Peyer's patch (tissue), 4 donors: ENCODE measurements around the gene HTRA1. TPM values are rescaled to one million over a fixed set of nuclear protein-coding genes. Genes with fewer than 3 reads are reported as not detected.

ENCODE experiments used
- DNase-seq, 3 donors: peaks; one replicate each; pipeline ENCODE4 v3.0.0-alpha.2; 2017 to 2019
- H3K27ac ChIP-seq, 4 donors: fragments of 200-600 bp; sonication (generic); one replicate each; pipeline ENCODE4 v1.5.1; 2016 to 2019
- H3K27me3 ChIP-seq, 2 donors: fragments of 200-600 bp; sonication (generic); one replicate each; pipeline ENCODE4 v1.5.1; 2019
- H3K36me3 ChIP-seq, 3 donors: fragments of 200-600 bp; sonication (generic); one replicate each; pipeline ENCODE4 v1.5.1; 2016 to 2019
- H3K4me1 ChIP-seq, 4 donors: fragments of 200-600 bp; sonication (generic); one replicate each; pipeline ENCODE4 v1.5.1; 2016 to 2019
- H3K4me3 ChIP-seq, 4 donors: fragments of 200-600 bp; sonication (generic); 1 replicate in 3 of 4; 2 replicates in 1 of 4; pipeline ENCODE4 v1.5.1; 2016 to 2019; ENCODE audit warnings: mild to moderate bottlenecking in 1 of 4
- H3K9me3 ChIP-seq, 4 donors: fragments of 200-600 bp; sonication (generic); one replicate each; pipeline ENCODE4 v1.5.1; 2016 to 2019; ENCODE audit warnings: mild to moderate bottlenecking in 1 of 4
- CTCF ChIP-seq, 6 experiments: fragments of 450-650 bp in 4 of 6; fragments of 200-600 bp in 2 of 6; sonication (generic) in 1 of 6; IDR thresholded peaks; one replicate each; pipeline ENCODE4 v1.5.1; 2017 to 2019; ENCODE audit warnings: antibody characterized with exemption in 6 of 6, mild to moderate bottlenecking in 3 of 6, moderate library complexity in 1 of 6
- POLR2A ChIP-seq, 2 donors: fragments of 450-650 bp; IDR thresholded peaks; one replicate each; pipeline ENCODE4 v1.5.1; 2017; ENCODE audit warnings: antibody characterized with exemption in 2 of 2, mild to moderate bottlenecking in 2 of 2, moderate library complexity in 2 of 2
- total RNA-seq, 4 donors: library from RNA; depleted of rRNA; stranded (reverse); fragments of >200 nt; gene quantifications; one replicate each; pipeline ENCODE4 v1.1.0, GENCODE V29; 2016

HTRA1 gene
- total RNA-seq, 4 donors from 2014 or later, result 12.3 to 26.1 (median 17.3) TPM

DNA sequence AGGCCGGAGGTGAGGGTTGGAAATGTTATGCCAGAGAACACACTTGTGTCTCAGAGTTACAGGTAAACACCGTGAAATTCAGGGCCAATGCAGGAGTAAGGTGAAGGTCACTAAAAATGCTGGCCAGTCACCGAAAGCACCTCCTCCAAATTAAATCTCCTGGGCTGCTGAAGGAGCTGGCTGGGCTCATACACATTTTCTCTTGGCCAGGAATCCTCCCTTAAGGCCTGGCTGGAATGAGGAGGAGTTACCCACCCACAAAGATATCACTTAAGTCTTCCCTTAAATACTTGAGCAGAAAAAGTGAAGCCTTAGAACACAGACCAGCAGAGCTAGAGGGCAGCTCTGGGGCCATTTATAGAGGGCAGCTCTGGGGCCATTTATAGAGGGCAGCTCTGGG is 46.3 kb downstream of the HTRA1 start:
- Histone ChIP-seq H3K4me1 (peaks cover 0 to 3% (median 0%) of the 10 kb centered on the region in 4 donors), H3K27me3 (no peaks in the 10 kb centered on the region), H3K36me3 (peaks cover 0 to 10% (median 0%) of the 10 kb centered on the region in 3 donors), H3K9me3 (no peaks in the 10 kb centered on the region), H3K27ac (no peak overlapping the region), H3K4me3 (no peak overlapping the region)
- no peak for TF ChIP-seq POLR2A (IDR thresholded peaks at IDR 0.05)
- TF ChIP-seq CTCF (IDR thresholded peaks at IDR 0.05), result no peak
- DNase-seq, result no peak

GRCh38 chr10:122508021-122508420 is 46.7 kb downstream of the HTRA1 start:
- H3K27me3 ChIP-seq, result no peaks in the 10 kb centered on the region
- H3K4me3 ChIP-seq, result no peak overlapping the region
- TF ChIP-seq CTCF (IDR thresholded peaks at IDR 0.05), result no peak
- no peak for TF ChIP-seq POLR2A (IDR thresholded peaks at IDR 0.05)
- H3K36me3 ChIP-seq, result peaks cover 0 to 10% (median 0%) of the 10 kb centered on the region in 3 donors
- no peak for DNase-seq
- no peak overlapping the region for H3K27ac ChIP-seq
- H3K9me3 ChIP-seq, result no peaks in the 10 kb centered on the region
- peaks cover 0 to 3% (median 0%) of the 10 kb centered on the region in 4 donors for H3K4me1 ChIP-seq

DNA sequence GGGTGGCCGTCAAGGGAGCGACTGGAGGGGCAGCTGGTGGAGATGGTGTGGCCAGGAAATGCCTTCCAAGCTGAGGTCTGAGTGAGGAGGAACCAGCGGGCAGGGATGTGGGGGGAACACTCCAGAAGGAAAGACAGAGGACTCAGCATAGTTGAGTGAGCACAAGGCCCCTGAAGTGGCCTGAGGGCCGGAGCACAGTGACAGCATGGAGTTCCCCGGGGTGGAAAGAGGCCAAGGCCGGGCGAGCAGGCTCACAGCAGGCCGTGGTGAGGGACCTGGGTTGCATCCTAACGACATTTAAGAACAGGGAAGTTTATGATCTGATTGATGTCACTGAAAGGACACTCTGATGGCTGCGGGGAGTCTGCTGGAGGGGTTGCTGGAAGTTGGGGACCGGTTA is 48.0 kb downstream of the HTRA1 start:
- no peak overlapping the region for H3K4me3 ChIP-seq
- no peaks in the 10 kb centered on the region for H3K27me3 ChIP-seq
- H3K36me3 ChIP-seq, result peaks cover 0 to 10% (median 0%) of the 10 kb centered on the region in 3 donors
- no peak for TF ChIP-seq CTCF (IDR thresholded peaks at IDR 0.05)
- TF ChIP-seq POLR2A (IDR thresholded peaks at IDR 0.05), result no peak
- DNase-seq, result no peak
- H3K9me3 ChIP-seq, result no peaks in the 10 kb centered on the region
- no peak overlapping the region for H3K27ac ChIP-seq
- peaks cover 0 to 1% (median 0%) of the 10 kb centered on the region in 4 donors for H3K4me1 ChIP-seq

DNA sequence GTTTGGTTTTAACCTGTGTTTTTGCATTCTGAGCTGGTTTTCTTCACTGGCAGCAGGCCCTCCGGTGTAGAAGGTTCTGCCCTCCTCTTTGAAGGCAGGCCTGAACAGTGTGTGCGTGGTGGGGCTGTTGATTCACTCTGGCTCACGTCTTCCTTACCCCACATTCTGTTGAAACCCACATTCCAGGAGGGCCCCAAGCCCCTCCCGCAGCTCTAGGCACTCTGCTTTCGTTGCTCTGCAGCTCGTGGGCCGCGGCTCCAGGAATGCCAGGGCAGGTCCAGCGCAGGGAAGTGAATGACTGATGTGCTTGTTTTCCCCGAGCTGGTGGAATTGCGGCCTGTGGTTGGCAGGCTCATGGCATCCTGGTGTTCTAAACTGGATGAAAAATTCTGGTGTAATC is 49.0 kb downstream of the HTRA1 start:
- Histone ChIP-seq H3K4me1 (peaks cover 0 to 7% (median 0%) of the 10 kb centered on the region in 4 donors), H3K36me3 (peaks cover 0 to 10% (median 0%) of the 10 kb centered on the region in 3 donors), H3K27ac (no peak overlapping the region), H3K9me3 (no peaks in the 10 kb centered on the region), H3K27me3 (no peaks in the 10 kb centered on the region), H3K4me3 (no peak overlapping the region)
- TF ChIP-seq POLR2A (IDR thresholded peaks at IDR 0.05) (no peak), CTCF (IDR thresholded peaks at IDR 0.05) (no peak)
- no peak for DNase-seq

DNA sequence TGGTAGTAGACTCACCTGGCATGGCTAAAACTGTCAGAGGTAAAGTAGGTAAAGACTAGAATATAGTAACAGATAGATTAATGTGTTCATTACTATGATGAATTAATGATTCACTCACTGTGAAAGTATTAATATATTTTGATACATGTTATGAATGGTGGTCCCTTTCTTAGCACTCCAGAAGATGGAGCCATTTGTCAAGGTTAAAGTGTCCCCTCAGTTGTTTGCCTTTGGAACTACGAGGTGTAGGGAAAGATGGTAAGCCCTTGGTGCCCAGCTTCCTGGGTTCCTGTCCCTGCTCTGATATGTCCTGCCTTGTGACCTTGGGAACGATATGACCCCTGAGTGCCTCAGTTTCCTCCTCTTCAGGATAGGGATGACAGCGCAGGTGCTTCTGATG is 49.4 kb downstream of the HTRA1 start:
- Histone ChIP-seq H3K27me3 (no peaks in the 10 kb centered on the region), H3K27ac (no peak overlapping the region), H3K36me3 (peaks cover 0 to 10% (median 0%) of the 10 kb centered on the region in 3 donors), H3K4me3 (no peak overlapping the region), H3K9me3 (no peaks in the 10 kb centered on the region), H3K4me1 (peaks cover 0 to 11% (median 0%) of the 10 kb centered on the region in 4 donors)
- DNase-seq, result no peak
- TF ChIP-seq CTCF (IDR thresholded peaks at IDR 0.05), result peak in 1 of 6 experiments; percentile 3
- TF ChIP-seq POLR2A (IDR thresholded peaks at IDR 0.05), result no peak

DNA sequence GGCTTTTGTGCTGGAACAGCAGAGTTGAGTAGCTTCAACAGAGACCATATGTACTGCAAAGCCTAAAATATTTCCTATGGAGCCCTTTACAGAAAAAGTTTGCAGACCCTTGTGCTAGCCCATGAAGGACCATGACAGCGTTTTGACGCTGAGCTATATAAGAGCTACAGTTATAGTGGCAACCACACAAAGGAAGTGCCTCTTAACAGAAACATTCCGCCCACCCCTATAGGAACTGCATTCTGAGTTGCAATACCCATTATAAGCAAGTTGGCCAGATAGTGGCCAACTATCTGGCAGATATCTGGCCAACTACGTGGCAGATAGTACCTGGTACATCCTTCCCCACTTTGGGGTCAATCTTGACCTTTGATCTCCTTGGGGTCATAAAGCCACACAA is 51.7 kb downstream of the HTRA1 start:
- H3K36me3 ChIP-seq, result peaks cover 0 to 10% (median 0%) of the 10 kb centered on the region in 3 donors
- TF ChIP-seq POLR2A (IDR thresholded peaks at IDR 0.05), result no peak
- H3K27ac ChIP-seq, result no peak overlapping the region
- DNase-seq, result no peak
- no peaks in the 10 kb centered on the region for H3K9me3 ChIP-seq
- peaks cover 0 to 11% (median 0%) of the 10 kb centered on the region in 4 donors for H3K4me1 ChIP-seq
- H3K4me3 ChIP-seq, result no peak overlapping the region
- no peaks in the 10 kb centered on the region for H3K27me3 ChIP-seq
